Measurements from ENCODE around the gene HAUS3.
"Not testable (repeated sequence)": the region's sequence is repeated elsewhere in the genome, so short reads cannot be mapped to it uniquely, and the experiment has no call there.

Gene HAUS3

DNA sequence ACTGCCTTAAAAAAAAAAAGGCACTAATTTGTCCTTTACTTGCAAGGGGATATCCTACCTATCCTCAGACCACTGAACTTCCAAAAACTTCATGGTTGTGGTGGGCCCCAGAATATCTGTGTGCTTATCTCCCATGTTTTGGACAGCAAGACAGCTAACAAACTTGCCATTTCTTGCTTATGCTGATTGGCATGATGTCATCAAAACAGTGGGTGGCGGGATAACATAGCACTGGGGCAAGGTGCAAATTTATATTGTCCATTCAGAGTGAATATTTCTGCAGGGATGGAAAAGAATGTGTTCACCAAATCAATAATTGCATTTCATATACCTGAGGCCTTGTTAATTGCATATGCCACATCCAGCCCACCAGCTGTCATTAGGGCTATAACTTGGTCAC, 23.5 kb downstream of the HAUS3 start:
- no peak for DNase-seq

GRCh38 chr4:2217726-2218125, 24.2 kb downstream of the HAUS3 start:
- DNase-seq: no peak

GRCh38 chr4:2212831-2213230, 29.1 kb downstream of the HAUS3 start:
- DNase-seq: no peak

GRCh38 chr4:2202789-2203188, 39.1 kb downstream of the HAUS3 start:
- DNase-seq: not testable (repeated sequence)

GRCh38 chr4:2194496-2194895, 47.4 kb downstream of the HAUS3 start:
- no peak for DNase-seq

DNA sequence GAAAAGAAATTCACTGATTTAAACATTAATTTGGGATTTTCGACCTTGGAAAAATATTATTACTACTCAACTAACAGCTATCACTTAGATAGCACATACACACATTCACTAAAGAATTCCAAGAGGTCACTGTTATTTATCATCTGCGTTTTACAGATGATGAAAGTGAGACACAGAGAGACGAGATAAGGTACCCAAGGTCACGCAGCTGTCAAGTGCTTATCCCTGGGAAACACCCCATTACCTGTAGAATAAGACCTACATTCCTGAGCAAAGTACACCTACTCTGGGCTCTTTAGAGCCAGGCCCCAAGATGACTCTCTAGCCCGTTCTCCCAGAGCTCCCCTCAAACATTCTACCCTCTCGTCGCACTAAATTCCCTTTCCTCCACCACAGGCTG, 48.6 kb downstream of the HAUS3 start:
- DNase-seq: no peak

DNA sequence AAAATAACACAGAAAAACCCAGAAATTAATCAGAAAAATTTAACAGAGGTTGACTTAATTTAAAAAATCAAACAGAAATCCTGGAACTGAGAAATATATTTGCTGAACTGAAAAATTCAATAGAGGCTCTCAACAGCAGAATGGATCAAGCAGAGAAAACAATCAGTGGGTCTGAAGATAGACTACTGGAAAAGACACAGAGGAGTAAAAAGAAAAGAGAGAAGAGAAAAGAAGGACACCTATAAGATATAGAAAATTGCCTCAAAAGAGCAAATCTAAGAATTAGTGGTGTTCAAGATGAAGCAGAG, 55.1 kb downstream of the HAUS3 start:
- no peak for DNase-seq

DNA sequence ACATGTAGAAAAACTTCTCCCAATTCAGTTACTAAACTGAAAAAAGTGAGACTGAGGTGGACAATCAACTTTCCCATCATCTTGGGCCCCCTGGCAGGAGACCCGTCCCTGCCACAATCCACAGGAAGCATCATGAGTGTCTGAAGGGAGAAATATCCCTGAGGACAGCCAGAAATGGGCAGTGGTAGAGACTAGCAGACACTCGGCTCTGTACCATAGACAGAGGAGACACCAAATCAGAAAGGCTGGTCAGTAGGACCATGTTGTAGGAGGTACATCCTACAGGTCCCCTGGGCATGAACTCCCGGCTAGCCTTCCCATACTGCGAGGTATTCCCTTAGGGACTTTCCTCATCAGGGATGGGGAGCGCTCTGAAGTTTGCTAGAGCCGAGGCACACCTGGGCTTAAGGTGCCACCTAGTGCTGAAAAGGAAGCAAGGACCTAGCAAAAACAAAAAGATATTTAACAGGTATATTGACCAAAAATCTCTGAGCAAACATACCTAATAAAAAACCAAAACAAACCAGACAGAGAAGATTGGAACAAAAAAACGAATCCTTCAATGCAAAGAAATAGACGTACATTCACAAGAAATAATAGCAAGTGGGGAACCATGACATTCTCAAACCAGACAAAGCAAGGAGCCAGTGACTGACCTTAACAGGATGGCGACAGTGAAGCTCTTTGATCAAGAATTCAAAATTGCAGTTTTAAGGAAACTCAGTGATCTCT, 55.6 kb downstream of the HAUS3 start:
- DNase-seq: no peak

- DNase-seq: no peak
Measured at GRCh38 chr4:2183394-2183793, 58.5 kb downstream of the HAUS3 start.

- no peak for DNase-seq
Measured at GRCh38 chr4:2182994-2183393, 58.9 kb downstream of the HAUS3 start.

DNA sequence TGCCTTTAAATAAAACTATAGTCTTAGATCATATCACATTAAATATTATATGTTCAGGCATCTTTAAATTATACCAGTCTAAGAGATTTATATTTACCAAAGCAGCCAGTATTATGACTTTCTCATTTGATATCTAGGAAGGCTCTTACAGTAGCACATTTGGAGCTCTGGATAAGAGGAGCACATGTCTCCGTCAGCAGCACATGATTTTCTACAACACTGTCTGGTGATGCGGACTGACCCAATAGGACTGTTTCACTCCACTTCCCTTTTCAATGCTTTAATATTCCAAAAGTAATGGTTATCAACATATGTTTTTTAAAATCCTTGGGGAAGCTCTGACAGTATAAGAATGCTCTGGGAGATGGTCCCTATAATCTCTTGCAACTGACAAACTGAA, 61.5 kb downstream of the HAUS3 start:
- no peak for DNase-seq

- no peak for DNase-seq
Measured at GRCh38 chr4:2179717-2180116, 62.2 kb downstream of the HAUS3 start.

GRCh38 chr4:2178986-2179385, 62.9 kb downstream of the HAUS3 start:
- DNase-seq: no peak

All from CD4-positive, alpha-beta T cell treated with Interleukin-12 subunit alpha and Interleukin-12 subunit beta, for 1 hour (primary cell).